ENCODE data around the gene PPFIBP2.

PPFIBP2 gene

GRCh38 chr11:7666292-7666866 lies 152.6 kb downstream of the PPFIBP2 start:
- DNase-seq (ENCODE audit: low spot score): no peak

GRCh38 chr11:7667460-7667859 lies 153.7 kb downstream of the PPFIBP2 start:
- no peak for DNase-seq (ENCODE audit: low spot score)

GRCh38 chr11:7668464-7668863 lies 154.7 kb downstream of the PPFIBP2 start:
- DNase-seq (ENCODE audit: low spot score): no peak

GRCh38 chr11:7668911-7669310 lies 155.1 kb downstream of the PPFIBP2 start:
- DNase-seq (ENCODE audit: low spot score): no peak

GRCh38 chr11:7670641-7671040 lies 156.8 kb downstream of the PPFIBP2 start:
- no peak for DNase-seq (ENCODE audit: low spot score)

- no peak for DNase-seq (ENCODE audit: low spot score)
These were observed 157.8 kb downstream of the PPFIBP2 start for GRCh38 chr11:7671347-7672215.

GRCh38 chr11:7672276-7672959 lies 158.6 kb downstream of the PPFIBP2 start:
- no peak for DNase-seq (ENCODE audit: low spot score)

- DNase-seq (ENCODE audit: low spot score): no peak
These were observed 159.3 kb downstream of the PPFIBP2 start, which contains the start of gene CYB5R2 for GRCh38 chr11:7672960-7673723. Gene CYB5R2, minus strand, starts transcription at chr11:7673500. Its CDS starts 675 bp downstream, at chr11:7672825.

GRCh38 chr11:7673724-7674434 lies 160.1 kb downstream of the PPFIBP2 start:
- no peak for DNase-seq (ENCODE audit: low spot score)

GRCh38 chr11:7675631-7676030 lies 161.8 kb downstream of the PPFIBP2 start:
- DNase-seq (ENCODE audit: low spot score): no peak

- no peak for DNase-seq (ENCODE audit: low spot score)
These were observed 163.3 kb downstream of the PPFIBP2 start for GRCh38 chr11:7677071-7677470.

GRCh38 chr11:7677796-7678201 lies 164.0 kb downstream of the PPFIBP2 start:
- DNase-seq (ENCODE audit: low spot score): no peak

GRCh38 chr11:7683571-7683970 lies 169.8 kb downstream of the PPFIBP2 start:
- no peak for DNase-seq (ENCODE audit: low spot score)

GRCh38 chr11:7686761-7687160 lies 173.0 kb downstream of the PPFIBP2 start:
- no peak for DNase-seq (ENCODE audit: low spot score)

GRCh38 chr11:7687386-7687785 lies 173.6 kb downstream of the PPFIBP2 start:
- DNase-seq (ENCODE audit: low spot score): no peak

GRCh38 chr11:7688238-7688826 lies 174.5 kb downstream of the PPFIBP2 start:
- DNase-seq (ENCODE audit: low spot score): peak; percentile 35

GRCh38 chr11:7689239-7689638 lies 175.4 kb downstream of the PPFIBP2 start:
- DNase-seq (ENCODE audit: low spot score): no peak

GRCh38 chr11:7690648-7691047 lies 176.8 kb downstream of the PPFIBP2 start:
- no peak for DNase-seq (ENCODE audit: low spot score)

- no peak for DNase-seq (ENCODE audit: low spot score)
These were observed 178.1 kb downstream of the PPFIBP2 start for GRCh38 chr11:7691759-7692350.

GRCh38 chr11:7692426-7692825 lies 178.6 kb downstream of the PPFIBP2 start:
- DNase-seq (ENCODE audit: low spot score): no peak

GRCh38 chr11:7694235-7694634 lies 180.4 kb downstream of the PPFIBP2 start:
- no peak for DNase-seq (ENCODE audit: low spot score)

All from cerebellar cortex (tissue), 1 donor.